ENCODE results near the gene ADAT1.

Gene ADAT1

DNA sequence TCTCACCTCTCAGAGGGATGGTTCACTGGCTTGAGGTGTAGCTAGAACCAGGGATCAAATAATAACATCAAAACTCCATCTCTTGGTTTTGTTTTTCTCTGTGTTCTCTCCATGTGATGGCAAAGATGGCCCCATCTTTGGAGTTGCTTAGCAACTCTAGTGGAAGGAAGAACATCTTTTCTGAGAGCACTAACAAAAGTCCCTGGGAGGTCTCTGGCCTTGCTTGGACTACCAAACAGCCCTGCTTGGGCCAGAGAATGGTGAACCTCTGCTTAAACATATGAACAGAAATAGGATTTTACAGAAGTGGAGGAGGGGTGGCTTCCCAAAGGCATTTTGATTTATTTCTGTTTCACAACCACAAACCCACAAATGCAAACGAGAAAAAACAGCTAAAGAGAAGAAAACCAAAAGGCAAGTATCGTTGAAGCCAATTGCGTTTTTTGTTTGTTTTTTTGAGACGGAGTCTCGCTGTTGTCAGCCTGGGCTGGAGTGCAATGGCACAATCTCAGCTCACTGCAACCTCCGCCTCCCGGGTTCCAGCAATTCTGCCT is 43.7 kb downstream of the ADAT1 start:
- Histone ChIP-seq H3K9me3 (ENCODE audit: low read length) (no peaks in the 10 kb centered on the region), H3K27me3 (ENCODE audit: insufficient read depth, low read length) (no peaks in the 10 kb centered on the region), H3K36me3 (ENCODE audit: insufficient read depth, low read length) (peaks cover 52% of the 10 kb centered on the region), H3K4me3 (ENCODE audit: low read length) (no peak overlapping the region), H2AFZ (ENCODE audit: low read depth, low read length) (no peak overlapping the region), H3K4me1 (ENCODE audit: insufficient read depth, low read length) (peaks cover 14% of the 10 kb centered on the region)

- H3K9me3 ChIP-seq (ENCODE audit: low read length): no peaks in the 10 kb centered on the region
- peaks cover 58% of the 10 kb centered on the region for H3K36me3 ChIP-seq (ENCODE audit: insufficient read depth, low read length)
- peaks cover 14% of the 10 kb centered on the region for H3K4me1 ChIP-seq (ENCODE audit: insufficient read depth, low read length)
- H2AFZ ChIP-seq (ENCODE audit: low read depth, low read length): no peak overlapping the region
- H3K4me3 ChIP-seq (ENCODE audit: low read length): no peak overlapping the region
- H3K27me3 ChIP-seq (ENCODE audit: insufficient read depth, low read length): no peaks in the 10 kb centered on the region
Measured at GRCh38 chr16:75578725-75579124, 44.4 kb downstream of the ADAT1 start.

GRCh38 chr16:75578212-75578611 is 44.9 kb downstream of the ADAT1 start:
- Histone ChIP-seq H3K4me1 (ENCODE audit: insufficient read depth, low read length) (peaks cover 14% of the 10 kb centered on the region), H2AFZ (ENCODE audit: low read depth, low read length) (no peak overlapping the region), H3K36me3 (ENCODE audit: insufficient read depth, low read length) (peaks cover 63% of the 10 kb centered on the region), H3K4me3 (ENCODE audit: low read length) (no peak overlapping the region), H3K27me3 (ENCODE audit: insufficient read depth, low read length) (no peaks in the 10 kb centered on the region), H3K9me3 (ENCODE audit: low read length) (no peaks in the 10 kb centered on the region)

GRCh38 chr16:75576384-75576811 is 46.7 kb downstream of the ADAT1 start:
- Histone ChIP-seq H3K9me3 (ENCODE audit: low read length) (no peaks in the 10 kb centered on the region), H3K27me3 (ENCODE audit: insufficient read depth, low read length) (no peaks in the 10 kb centered on the region), H3K36me3 (ENCODE audit: insufficient read depth, low read length) (peaks cover 78% of the 10 kb centered on the region), H3K4me1 (ENCODE audit: insufficient read depth, low read length) (peaks cover 14% of the 10 kb centered on the region), H2AFZ (ENCODE audit: low read depth, low read length) (no peak overlapping the region), H3K4me3 (ENCODE audit: low read length) (no peak overlapping the region)

GRCh38 chr16:75575958-75576357 is 47.1 kb downstream of the ADAT1 start:
- H3K36me3 ChIP-seq (ENCODE audit: insufficient read depth, low read length): peaks cover 81% of the 10 kb centered on the region
- no peak overlapping the region for H3K4me3 ChIP-seq (ENCODE audit: low read length)
- H3K4me1 ChIP-seq (ENCODE audit: insufficient read depth, low read length): peaks cover 14% of the 10 kb centered on the region
- no peak overlapping the region for H2AFZ ChIP-seq (ENCODE audit: low read depth, low read length)
- H3K27me3 ChIP-seq (ENCODE audit: insufficient read depth, low read length): no peaks in the 10 kb centered on the region
- H3K9me3 ChIP-seq (ENCODE audit: low read length): no peaks in the 10 kb centered on the region

DNA sequence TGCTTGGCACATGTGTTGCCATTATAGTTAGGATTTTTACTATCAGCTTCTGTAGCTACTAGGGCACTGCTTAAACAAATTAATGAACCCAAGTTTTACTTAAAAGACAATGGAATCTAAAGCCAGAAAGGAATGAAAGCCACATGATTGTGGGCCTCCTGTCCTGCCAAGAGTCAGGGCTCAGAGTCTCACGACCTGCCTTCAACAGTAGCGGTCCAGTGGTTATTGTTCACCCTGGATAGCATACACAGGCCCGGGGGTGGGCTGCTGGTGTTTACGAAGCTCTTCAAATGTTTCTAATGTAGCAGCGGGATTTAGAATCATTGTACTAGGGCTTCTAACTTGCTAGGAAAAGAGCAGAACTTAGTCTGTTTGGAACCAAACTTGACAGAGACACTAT is 49.1 kb downstream of the ADAT1 start:
- H2AFZ ChIP-seq (ENCODE audit: low read depth, low read length): no peak overlapping the region
- H3K9me3 ChIP-seq (ENCODE audit: low read length): no peaks in the 10 kb centered on the region
- H3K36me3 ChIP-seq (ENCODE audit: insufficient read depth, low read length): peaks cover 87% of the 10 kb centered on the region
- no peak overlapping the region for H3K4me3 ChIP-seq (ENCODE audit: low read length)
- H3K27me3 ChIP-seq (ENCODE audit: insufficient read depth, low read length): no peaks in the 10 kb centered on the region
- peaks cover 5% of the 10 kb centered on the region for H3K4me1 ChIP-seq (ENCODE audit: insufficient read depth, low read length)

DNA sequence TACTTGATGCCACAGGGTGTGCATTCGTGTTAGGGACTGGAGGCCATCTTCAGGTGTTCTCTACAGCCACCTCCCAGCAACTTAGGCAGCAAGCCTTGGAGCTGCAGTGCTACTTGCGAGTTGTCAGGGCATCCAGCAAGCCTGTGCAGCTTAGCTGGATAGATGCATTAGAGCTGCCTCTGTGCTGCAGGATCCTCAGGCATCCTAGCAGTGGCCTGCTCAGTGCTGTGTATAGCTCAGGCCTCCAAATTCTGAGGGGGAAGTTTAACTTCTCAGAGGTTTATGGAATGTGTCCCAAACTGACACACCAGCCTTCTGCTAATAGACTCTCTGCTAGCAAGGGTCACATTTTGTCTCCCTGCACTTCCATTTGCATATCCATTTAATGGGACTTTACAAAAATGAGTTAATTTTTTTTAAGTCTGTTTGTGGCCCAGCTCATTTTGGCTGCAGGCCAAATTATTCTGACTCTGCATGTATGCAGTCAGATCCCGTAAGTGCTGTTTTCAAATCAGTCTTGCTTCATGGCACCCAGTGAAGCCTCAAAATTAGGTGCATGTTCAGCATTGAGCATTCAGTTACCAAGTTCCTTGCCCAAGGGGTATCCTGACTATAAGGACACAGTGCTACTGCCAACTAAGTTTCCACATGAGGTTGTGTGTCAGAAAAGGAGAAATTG is 50.1 kb downstream of the ADAT1 start:
- no peaks in the 10 kb centered on the region for H3K27me3 ChIP-seq (ENCODE audit: insufficient read depth, low read length)
- peaks cover 88% of the 10 kb centered on the region for H3K36me3 ChIP-seq (ENCODE audit: insufficient read depth, low read length)
- no peak overlapping the region for H2AFZ ChIP-seq (ENCODE audit: low read depth, low read length)
- H3K4me3 ChIP-seq (ENCODE audit: low read length): no peak overlapping the region
- H3K4me1 ChIP-seq (ENCODE audit: insufficient read depth, low read length): no peaks in the 10 kb centered on the region
- H3K9me3 ChIP-seq (ENCODE audit: low read length): no peaks in the 10 kb centered on the region

DNA sequence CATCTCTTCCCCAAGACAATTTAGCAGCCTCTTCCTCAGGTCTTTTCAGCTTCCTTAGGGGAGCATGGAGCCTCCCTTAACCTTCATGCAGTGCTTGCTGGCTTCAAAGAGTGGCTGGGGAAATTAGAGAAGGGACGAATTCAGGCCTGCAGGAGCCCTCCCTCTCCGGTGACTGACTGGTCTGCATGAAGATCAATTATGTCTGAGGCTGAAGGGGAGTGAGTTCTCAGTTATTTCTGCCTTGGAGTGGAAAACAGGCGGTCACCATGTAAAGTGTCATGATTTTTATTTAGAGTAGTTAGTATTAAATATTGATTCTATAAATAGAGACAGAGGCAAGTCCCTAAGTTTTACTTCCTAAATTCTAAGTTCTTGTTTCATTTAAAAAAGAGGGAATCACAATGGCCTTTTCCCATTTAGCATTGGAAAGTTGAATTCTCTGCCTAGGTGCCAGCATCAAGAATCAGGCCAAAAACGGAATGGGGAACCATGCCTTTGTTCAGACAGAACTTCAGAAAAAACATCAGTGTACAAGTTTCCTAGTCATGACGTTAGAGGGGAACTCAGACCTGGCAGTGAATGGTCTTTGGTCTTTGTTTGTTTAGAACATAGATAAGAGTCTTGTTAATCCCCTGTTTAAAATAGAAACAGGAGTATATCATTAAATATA is 52.5 kb downstream of the ADAT1 start:
- Histone ChIP-seq H3K4me1 (ENCODE audit: insufficient read depth, low read length) (peaks cover 15% of the 10 kb centered on the region), H3K4me3 (ENCODE audit: low read length) (no peak overlapping the region), H3K36me3 (ENCODE audit: insufficient read depth, low read length) (peaks cover 72% of the 10 kb centered on the region), H2AFZ (ENCODE audit: low read depth, low read length) (no peak overlapping the region), H3K9me3 (ENCODE audit: low read length) (no peaks in the 10 kb centered on the region), H3K27me3 (ENCODE audit: insufficient read depth, low read length) (no peaks in the 10 kb centered on the region)

DNA sequence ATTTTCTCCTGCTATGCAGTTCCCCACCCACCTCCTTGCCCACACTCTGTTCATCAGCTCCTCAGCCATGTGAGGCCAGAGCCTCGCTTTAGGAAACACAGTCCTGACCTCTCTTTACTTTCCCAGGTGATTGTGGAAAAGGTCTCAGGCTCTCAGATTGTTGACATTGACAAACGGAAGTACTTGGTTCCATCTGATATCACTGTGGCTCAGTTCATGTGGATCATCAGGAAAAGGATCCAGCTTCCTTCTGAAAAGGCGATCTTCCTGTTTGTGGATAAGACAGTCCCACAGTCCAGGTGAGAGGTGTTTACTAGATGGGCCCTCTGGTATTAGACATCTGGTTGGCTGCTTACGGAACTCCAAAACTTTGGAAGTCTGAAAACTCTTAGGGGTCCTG is 55.2 kb downstream of the ADAT1 start:
- Histone ChIP-seq H3K27me3 (ENCODE audit: insufficient read depth, low read length) (no peaks in the 10 kb centered on the region), H2AFZ (ENCODE audit: low read depth, low read length) (no peak overlapping the region), H3K4me3 (ENCODE audit: low read length) (peak overlapping the region; percentile 94), H3K9me3 (ENCODE audit: low read length) (no peaks in the 10 kb centered on the region), H3K36me3 (ENCODE audit: insufficient read depth, low read length) (peaks cover 53% of the 10 kb centered on the region), H3K4me1 (ENCODE audit: insufficient read depth, low read length) (peaks cover 18% of the 10 kb centered on the region)

GRCh38 chr16:75566758-75567255 is 56.3 kb downstream of the ADAT1 start:
- peaks cover 18% of the 10 kb centered on the region for H3K4me1 ChIP-seq (ENCODE audit: insufficient read depth, low read length)
- peaks cover 42% of the 10 kb centered on the region for H3K36me3 ChIP-seq (ENCODE audit: insufficient read depth, low read length)
- H3K27me3 ChIP-seq (ENCODE audit: insufficient read depth, low read length): no peaks in the 10 kb centered on the region
- peak overlapping the region; percentile 73 for H2AFZ ChIP-seq (ENCODE audit: low read depth, low read length)
- no peaks in the 10 kb centered on the region for H3K9me3 ChIP-seq (ENCODE audit: low read length)
- H3K4me3 ChIP-seq (ENCODE audit: low read length): peak overlapping the region; percentile 94

DNA sequence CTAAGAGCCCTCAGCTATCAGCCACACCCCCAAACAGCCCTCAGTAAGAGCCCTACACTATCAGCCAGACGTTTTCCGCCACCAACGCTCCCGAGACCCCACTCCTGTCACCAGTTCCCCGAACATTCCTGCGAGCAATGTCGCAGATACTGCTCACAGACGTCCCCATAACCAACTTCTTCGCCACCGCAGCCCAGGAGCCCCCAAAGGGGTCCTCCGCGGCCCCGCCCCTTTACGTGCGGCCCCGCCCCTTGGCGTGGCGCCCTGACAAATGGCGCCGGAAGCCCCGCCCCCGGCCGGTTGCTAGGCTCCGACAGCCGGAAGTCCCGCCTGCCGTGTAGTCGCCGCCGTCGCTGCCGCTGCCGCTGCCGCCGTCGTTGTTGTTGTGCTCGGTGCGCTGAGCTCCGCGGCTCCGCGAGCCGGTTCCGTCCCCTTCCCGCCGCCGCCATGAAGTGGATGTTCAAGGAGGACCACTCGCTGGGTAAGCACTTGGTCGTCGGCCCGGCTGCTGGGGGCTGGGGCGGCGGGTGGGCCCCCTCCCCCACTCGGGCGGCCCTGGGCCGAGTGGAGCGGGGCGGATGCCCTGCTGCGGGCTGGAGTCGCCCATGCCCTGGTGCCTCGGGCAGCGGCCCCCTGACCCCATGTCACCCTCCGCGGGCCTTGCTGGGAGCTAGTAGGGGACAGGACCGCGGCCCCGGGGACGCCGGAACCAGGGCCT is 56.9 kb downstream of the ADAT1 start, which contains the start of gene GABARAPL2:
Gene GABARAPL2 (plus strand): TSS at position 340 of the 718 bp plus-strand sequence. CDS start 108 bp downstream, at position 448.
- Histone ChIP-seq H3K4me3 (ENCODE audit: low read length) (peak within 1 kb of the TSS; percentile 94), H3K9me3 (ENCODE audit: low read length) (no peaks in the 10 kb centered on the region), H3K36me3 (ENCODE audit: insufficient read depth, low read length) (peaks cover 37% of the 10 kb centered on the region), H2AFZ (ENCODE audit: low read depth, low read length) (peak within 1 kb of the TSS; percentile 73), H3K4me1 (ENCODE audit: insufficient read depth, low read length) (peaks cover 18% of the 10 kb centered on the region), H3K27me3 (ENCODE audit: insufficient read depth, low read length) (no peaks in the 10 kb centered on the region)

- H2AFZ ChIP-seq (ENCODE audit: low read depth, low read length): peak overlapping the region; percentile 73
- no peaks in the 10 kb centered on the region for H3K27me3 ChIP-seq (ENCODE audit: insufficient read depth, low read length)
- H3K36me3 ChIP-seq (ENCODE audit: insufficient read depth, low read length): peaks cover 33% of the 10 kb centered on the region
- H3K4me1 ChIP-seq (ENCODE audit: insufficient read depth, low read length): peaks cover 18% of the 10 kb centered on the region
- no peaks in the 10 kb centered on the region for H3K9me3 ChIP-seq (ENCODE audit: low read length)
- peak overlapping the region; percentile 94 for H3K4me3 ChIP-seq (ENCODE audit: low read length)
Measured at GRCh38 chr16:75565640-75566039, 57.4 kb downstream of the ADAT1 start.

Data from neuron (in vitro differentiated cells).